ENCODE data around the gene USP3. TPM values are rescaled to one million over a fixed set of nuclear protein-coding genes. Genes with fewer than 3 reads are reported as not detected.

Gene USP3
- total and polyA plus RNA-seq, 2 of the 13 experiments (the other 11 are each of a cell fraction or from before 2014, with no cell fraction given) = 14.3 to 61.2 TPM

DNA sequence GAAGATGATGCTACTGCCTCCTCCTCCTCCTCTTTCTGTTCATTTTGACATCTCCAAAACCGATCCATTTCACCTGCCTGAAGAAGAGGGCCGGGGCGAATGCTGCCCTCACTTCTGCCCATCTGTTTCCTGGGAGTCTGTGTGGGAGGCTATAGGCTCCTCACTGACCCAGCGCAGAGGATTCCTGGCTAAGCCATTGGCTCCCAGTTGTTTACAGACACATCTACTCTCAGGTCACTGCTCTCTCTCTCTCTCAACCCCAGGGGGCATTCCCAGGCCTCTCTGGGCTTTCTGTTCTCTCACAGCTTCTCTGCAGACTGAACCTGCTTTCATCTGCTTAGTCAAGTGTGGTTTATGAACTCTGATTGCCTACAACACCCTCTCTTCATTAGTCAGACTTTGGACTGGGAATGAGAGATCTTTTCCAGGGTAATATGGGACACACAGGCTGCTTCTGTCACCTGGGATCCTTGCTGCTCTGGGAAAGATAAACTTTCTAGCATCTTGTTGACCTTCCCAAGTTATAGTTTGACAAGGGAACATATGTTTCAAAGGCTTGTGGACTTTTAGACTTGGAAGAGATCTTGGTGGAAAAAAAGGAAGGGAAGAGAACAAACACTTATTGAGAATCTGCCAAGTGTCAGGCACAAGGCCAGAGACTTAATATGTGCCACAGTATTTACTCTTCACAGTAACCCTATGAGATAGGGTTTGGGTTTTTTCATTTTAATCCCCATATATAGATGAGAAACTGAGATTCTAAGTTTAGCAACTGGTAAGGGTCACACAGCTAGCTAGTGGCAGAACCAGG is 30.2 kb upstream of the USP3 start (continued):
- TF ChIP-seq, protein P1, sequence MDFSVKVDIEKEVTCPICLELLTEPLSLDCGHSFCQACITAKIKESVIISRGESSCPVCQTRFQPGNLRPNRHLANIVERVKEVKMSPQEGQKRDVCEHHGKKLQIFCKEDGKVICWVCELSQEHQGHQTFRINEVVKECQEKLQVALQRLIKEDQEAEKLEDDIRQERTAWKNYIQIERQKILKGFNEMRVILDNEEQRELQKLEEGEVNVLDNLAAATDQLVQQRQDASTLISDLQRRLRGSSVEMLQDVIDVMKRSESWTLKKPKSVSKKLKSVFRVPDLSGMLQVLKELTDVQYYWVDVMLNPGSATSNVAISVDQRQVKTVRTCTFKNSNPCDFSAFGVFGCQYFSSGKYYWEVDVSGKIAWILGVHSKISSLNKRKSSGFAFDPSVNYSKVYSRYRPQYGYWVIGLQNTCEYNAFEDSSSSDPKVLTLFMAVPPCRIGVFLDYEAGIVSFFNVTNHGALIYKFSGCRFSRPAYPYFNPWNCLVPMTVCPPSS (IDR thresholded peaks at IDR 0.05) = no peak
- TF ChIP-seq KLF16 (CRISPR knock-in tag; IDR thresholded peaks at IDR 0.05) (0 out of 4 replicates have a peak, but pooled peaks of 1 of the 2 experiments have one; percentile 67), TEAD2 (CRISPR knock-in tag; IDR thresholded peaks at IDR 0.05) (no peak), ZNF567 (CRISPR knock-in tag; IDR thresholded peaks at IDR 0.05; ENCODE audit: borderline replicate concordance) (no peak), ZNF761 (CRISPR knock-in tag; conservative IDR thresholded peaks at IDR 0.05) (no peak), FOSL2 (CRISPR knock-in tag; IDR thresholded peaks at IDR 0.05) (peak; percentile 81), TRIM24 (CRISPR knock-in tag; IDR thresholded peaks at IDR 0.05) (no peak), ZNF713 (CRISPR knock-in tag; IDR thresholded peaks at IDR 0.05) (no peak), CC2D1A (CRISPR knock-in tag; IDR thresholded peaks at IDR 0.05) (no peak), JUN (CRISPR knock-in tag; IDR thresholded peaks at IDR 0.05) (no peak)
- TF ChIP-seq, protein P2, sequence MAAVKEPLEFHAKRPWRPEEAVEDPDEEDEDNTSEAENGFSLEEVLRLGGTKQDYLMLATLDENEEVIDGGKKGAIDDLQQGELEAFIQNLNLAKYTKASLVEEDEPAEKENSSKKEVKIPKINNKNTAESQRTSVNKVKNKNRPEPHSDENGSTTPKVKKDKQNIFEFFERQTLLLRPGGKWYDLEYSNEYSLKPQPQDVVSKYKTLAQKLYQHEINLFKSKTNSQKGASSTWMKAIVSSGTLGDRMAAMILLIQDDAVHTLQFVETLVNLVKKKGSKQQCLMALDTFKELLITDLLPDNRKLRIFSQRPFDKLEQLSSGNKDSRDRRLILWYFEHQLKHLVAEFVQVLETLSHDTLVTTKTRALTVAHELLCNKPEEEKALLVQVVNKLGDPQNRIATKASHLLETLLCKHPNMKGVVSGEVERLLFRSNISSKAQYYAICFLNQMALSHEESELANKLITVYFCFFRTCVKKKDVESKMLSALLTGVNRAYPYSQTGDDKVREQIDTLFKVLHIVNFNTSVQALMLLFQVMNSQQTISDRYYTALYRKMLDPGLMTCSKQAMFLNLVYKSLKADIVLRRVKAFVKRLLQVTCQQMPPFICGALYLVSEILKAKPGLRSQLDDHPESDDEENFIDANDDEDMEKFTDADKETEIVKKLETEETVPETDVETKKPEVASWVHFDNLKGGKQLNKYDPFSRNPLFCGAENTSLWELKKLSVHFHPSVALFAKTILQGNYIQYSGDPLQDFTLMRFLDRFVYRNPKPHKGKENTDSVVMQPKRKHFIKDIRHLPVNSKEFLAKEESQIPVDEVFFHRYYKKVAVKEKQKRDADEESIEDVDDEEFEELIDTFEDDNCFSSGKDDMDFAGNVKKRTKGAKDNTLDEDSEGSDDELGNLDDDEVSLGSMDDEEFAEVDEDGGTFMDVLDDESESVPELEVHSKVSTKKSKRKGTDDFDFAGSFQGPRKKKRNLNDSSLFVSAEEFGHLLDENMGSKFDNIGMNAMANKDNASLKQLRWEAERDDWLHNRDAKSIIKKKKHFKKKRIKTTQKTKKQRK (IDR thresholded peaks at IDR 0.05; ENCODE audit: low read length) = no peak
- TF ChIP-seq, protein P3, sequence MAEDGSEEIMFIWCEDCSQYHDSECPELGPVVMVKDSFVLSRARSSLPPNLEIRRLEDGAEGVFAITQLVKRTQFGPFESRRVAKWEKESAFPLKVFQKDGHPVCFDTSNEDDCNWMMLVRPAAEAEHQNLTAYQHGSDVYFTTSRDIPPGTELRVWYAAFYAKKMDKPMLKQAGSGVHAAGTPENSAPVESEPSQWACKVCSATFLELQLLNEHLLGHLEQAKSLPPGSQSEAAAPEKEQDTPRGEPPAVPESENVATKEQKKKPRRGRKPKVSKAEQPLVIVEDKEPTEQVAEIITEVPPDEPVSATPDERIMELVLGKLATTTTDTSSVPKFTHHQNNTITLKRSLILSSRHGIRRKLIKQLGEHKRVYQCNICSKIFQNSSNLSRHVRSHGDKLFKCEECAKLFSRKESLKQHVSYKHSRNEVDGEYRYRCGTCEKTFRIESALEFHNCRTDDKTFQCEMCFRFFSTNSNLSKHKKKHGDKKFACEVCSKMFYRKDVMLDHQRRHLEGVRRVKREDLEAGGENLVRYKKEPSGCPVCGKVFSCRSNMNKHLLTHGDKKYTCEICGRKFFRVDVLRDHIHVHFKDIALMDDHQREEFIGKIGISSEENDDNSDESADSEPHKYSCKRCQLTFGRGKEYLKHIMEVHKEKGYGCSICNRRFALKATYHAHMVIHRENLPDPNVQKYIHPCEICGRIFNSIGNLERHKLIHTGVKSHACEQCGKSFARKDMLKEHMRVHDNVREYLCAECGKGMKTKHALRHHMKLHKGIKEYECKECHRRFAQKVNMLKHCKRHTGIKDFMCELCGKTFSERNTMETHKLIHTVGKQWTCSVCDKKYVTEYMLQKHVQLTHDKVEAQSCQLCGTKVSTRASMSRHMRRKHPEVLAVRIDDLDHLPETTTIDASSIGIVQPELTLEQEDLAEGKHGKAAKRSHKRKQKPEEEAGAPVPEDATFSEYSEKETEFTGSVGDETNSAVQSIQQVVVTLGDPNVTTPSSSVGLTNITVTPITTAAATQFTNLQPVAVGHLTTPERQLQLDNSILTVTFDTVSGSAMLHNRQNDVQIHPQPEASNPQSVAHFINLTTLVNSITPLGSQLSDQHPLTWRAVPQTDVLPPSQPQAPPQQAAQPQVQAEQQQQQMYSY (CRISPR knock-in tag; IDR thresholded peaks at IDR 0.05) = no peak; the same call in 1 of the 2 replicates
- TF ChIP-seq, protein P4, sequence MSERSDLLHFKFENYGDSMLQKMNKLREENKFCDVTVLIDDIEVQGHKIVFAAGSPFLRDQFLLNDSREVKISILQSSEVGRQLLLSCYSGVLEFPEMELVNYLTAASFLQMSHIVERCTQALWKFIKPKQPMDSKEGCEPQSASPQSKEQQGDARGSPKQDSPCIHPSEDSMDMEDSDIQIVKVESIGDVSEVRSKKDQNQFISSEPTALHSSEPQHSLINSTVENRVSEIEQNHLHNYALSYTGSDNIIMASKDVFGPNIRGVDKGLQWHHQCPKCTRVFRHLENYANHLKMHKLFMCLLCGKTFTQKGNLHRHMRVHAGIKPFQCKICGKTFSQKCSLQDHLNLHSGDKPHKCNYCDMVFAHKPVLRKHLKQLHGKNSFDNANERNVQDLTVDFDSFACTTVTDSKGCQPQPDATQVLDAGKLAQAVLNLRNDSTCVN (CRISPR knock-in tag; IDR thresholded peaks at IDR 0.05; ENCODE audit: borderline replicate concordance) = no peak

All from HepG2 (cell line).